Kidney (tissue), 14 donors: ENCODE results near the gene KSR1. TPM values are rescaled to one million over a fixed set of nuclear protein-coding genes. Genes with fewer than 3 reads are reported as not detected.

ENCODE experiments used
- DNase-seq, 5 donors: peaks; one replicate each; pipeline ENCODE4 v3.0.0-alpha.2; 2013 to 2020
- FAIRE-seq: peaks from 2 replicates; lab custom pipeline; 2012; peaks lifted over from hg19 to GRCh38; lab: Jason Lieb, UNC
- H3K27ac ChIP-seq, 2 donors: one replicate each; pipeline ENCODE4 v1.7.0; 2013; ENCODE audit warnings: low read depth in 2 of 2, low read length in 2 of 2, inconsistent platforms in 1 of 2
- H3K27me3 ChIP-seq: one replicate; pipeline ENCODE4 v1.7.1; 2013; ENCODE audit warnings: low read length, inconsistent platforms; ENCODE audit not compliant: control insufficient read depth, insufficient read depth
- H3K36me3 ChIP-seq, 3 donors: one replicate each; pipeline versions ENCODE4 v1.7.0 to v1.7.1; 2013; ENCODE audit warnings: low read length in 3 of 3, control low read depth in 1 of 3, inconsistent platforms in 1 of 3; ENCODE audit not compliant: insufficient read depth in 3 of 3, control insufficient read depth in 2 of 3
- H3K4me1 ChIP-seq, 3 donors: one replicate each; pipeline versions ENCODE4 v1.7.0 to v1.7.1; 2013; ENCODE audit warnings: low read length in 3 of 3, inconsistent platforms in 1 of 3, low read depth in 1 of 3; ENCODE audit not compliant: control insufficient read depth in 2 of 3, insufficient read depth in 2 of 3
- H3K4me3 ChIP-seq, 3 donors: one replicate each; pipeline versions ENCODE4 v1.7.0 to v1.8.1; 2013; ENCODE audit warnings: low read length in 3 of 3, control low read depth in 1 of 3, inconsistent platforms in 1 of 3
- H3K9ac ChIP-seq, 3 donors: one replicate each; pipeline versions ENCODE4 v1.7.0 to v1.7.1; 2013; ENCODE audit warnings: low read length in 3 of 3, control low read depth in 1 of 3, inconsistent platforms in 1 of 3
- H3K9me3 ChIP-seq, 3 donors: one replicate each; pipeline versions ENCODE4 v1.7.0 to v1.7.1; 2013; ENCODE audit warnings: low read length in 3 of 3, control low read depth in 1 of 3, inconsistent platforms in 1 of 3; ENCODE audit not compliant: control insufficient read depth in 2 of 3, insufficient read depth in 1 of 3
- CTCF ChIP-seq: IDR thresholded peaks from 3 replicates; pipeline ENCODE4 v1.5.1; 2012; ENCODE audit warnings: mild to moderate bottlenecking, moderate library complexity, borderline replicate concordance; ENCODE audit not compliant: insufficient read depth; ENCODE audit errors: extremely low read depth
- intact Hi-C: fragments of 100-400 bp; cut with DNase I; formaldehyde crosslinking; loops from one replicate; pipeline ENCODE4 v1.11.1; 2022
- polyA plus RNA-seq: library from polyadenylated mRNA; stranded (reverse); fragments of 350-450 nt; fragmentation: Illumina TruSeq; extraction: RNeasy Lipid Tissue Mini Kit (QIAGEN cat#74804); gene quantifications from one replicate; pipeline ENCODE4 v1.2.3, GENCODE V29; 2014; ENCODE audit warnings: low read depth, low replicate concordance; ENCODE audit not compliant: insufficient read depth
- total RNA-seq: library from RNA; stranded (reverse); fragmentation: NEBNext Ultra II Directional; extraction: Animal tissue kit (Norgen Biotek cat#: 25700); gene quantifications from one replicate; pipeline ENCODE4 v1.2.1, GENCODE V29; 2021
- donor health status: control.
- donor health status: control.
- donor health status: control.
- donor health status: control.
- donor health status: control.
- donor health status: DM: yes; HTN: yes; CAD: no.
- donor health status: Normal renal cell carcinoma (clear cell type).

The KSR1 gene
- total and polyA plus RNA-seq, 2 donors from 2014 or later, result 11.7 to 97.3 TPM

GRCh38 chr17:27547301-27547683 is 91.0 kb downstream of the KSR1 start:
- Histone ChIP-seq H3K36me3 (no peaks in the 10 kb centered on the region), H3K9ac (no peak overlapping the region), H3K9me3 (no peaks in the 10 kb centered on the region), H3K4me3 (no peak overlapping the region), H3K27ac (no peak overlapping the region), H3K4me1 (peaks cover 0 to 16% (median 0%) of the 10 kb centered on the region in 3 donors), H3K27me3 (no peaks in the 10 kb centered on the region)
- TF ChIP-seq CTCF, result no peak
- intact Hi-C loops, result no loop called here
- DNase-seq, result no peak
- FAIRE-seq, result no peak

GRCh38 chr17:27548369-27548768 is 92.1 kb downstream of the KSR1 start:
- Histone ChIP-seq H3K4me1 (peaks cover 0 to 14% (median 11%) of the 10 kb centered on the region in 3 donors), H3K4me3 (no peak overlapping the region), H3K27ac (no peak overlapping the region), H3K27me3 (no peaks in the 10 kb centered on the region), H3K36me3 (no peaks in the 10 kb centered on the region), H3K9ac (no peak overlapping the region), H3K9me3 (no peaks in the 10 kb centered on the region)
- no peak for TF ChIP-seq CTCF
- intact Hi-C loops, result no loop called here
- FAIRE-seq (no peak), DNase-seq (no peak)

GRCh38 chr17:27549251-27549893 is 93.1 kb downstream of the KSR1 start:
- Histone ChIP-seq H3K4me3 (no peak overlapping the region), H3K27ac (no peak overlapping the region), H3K9ac (no peak overlapping the region), H3K27me3 (no peaks in the 10 kb centered on the region), H3K36me3 (no peaks in the 10 kb centered on the region), H3K9me3 (no peaks in the 10 kb centered on the region), H3K4me1 (peaks cover 0 to 24% (median 19%) of the 10 kb centered on the region in 3 donors)
- FAIRE-seq, result no peak
- TF ChIP-seq CTCF, result no peak
- intact Hi-C loops, result no loop called here
- no peak for DNase-seq
